SJSA1 (cell line): Measurements from ENCODE around the gene KL. TPM values are rescaled to one million over a fixed set of nuclear protein-coding genes. Genes with fewer than 3 reads are reported as not detected.

Experiments
- DNase-seq, 2 experiments: peaks; one replicate each; pipeline ENCODE4 v3.0.0-alpha.2; 2015 to 2020; ENCODE audit warnings: low spot score in 2 of 2, low read depth in 1 of 2
- H3K27ac ChIP-seq: fragments of 250-450 bp; sonication (Bioruptor Pico); 2 replicates; pipeline ENCODE4 v1.5.1; 2020; ENCODE audit warnings: mild to moderate bottlenecking, moderate library complexity
- H3K27me3 ChIP-seq: fragments of 250-450 bp; sonication (Bioruptor Pico); replicated peaks from 2 replicates; pipeline ENCODE4 v1.5.1; 2020; ENCODE audit warnings: mild to moderate bottlenecking, moderate library complexity
- H3K36me3 ChIP-seq: fragments of 250-450 bp; sonication (Bioruptor Pico); 2 replicates; pipeline ENCODE4 v1.5.1; 2020; ENCODE audit warnings: mild to moderate bottlenecking
- H3K4me1 ChIP-seq: fragments of 250-450 bp; sonication (Bioruptor Pico); replicated peaks from 2 replicates; pipeline ENCODE4 v1.6.1; 2021; ENCODE audit warnings: mild to moderate bottlenecking
- H3K4me3 ChIP-seq: fragments of 250-450 bp; sonication (Bioruptor Pico); 2 replicates; pipeline ENCODE4 v1.5.1; 2020; ENCODE audit warnings: mild to moderate bottlenecking
- H3K9me3 ChIP-seq: fragments of 250-450 bp; sonication (Bioruptor Pico); replicated peaks from 2 replicates; pipeline ENCODE4 v1.5.1; 2020; ENCODE audit warnings: mild to moderate bottlenecking
- total RNA-seq: library from RNA; depleted of rRNA; stranded (reverse); fragments of >200 nt; shearing (Covaris generic); gene quantifications from 2 replicates; pipeline ENCODE4 v1.2.3, GENCODE V29; 2014

KL gene
- total RNA-seq, 1 experiment from 2014 or later, result not detected

GRCh38 chr13:33109801-33110200 lies 93.6 kb downstream of the KL start:
- Histone ChIP-seq H3K4me3 (no peak overlapping the region), H3K4me1 (peaks cover 40% of the 10 kb centered on the region), H3K27me3 (no peaks in the 10 kb centered on the region), H3K9me3 (no peaks in the 10 kb centered on the region), H3K36me3 (peaks cover 85% of the 10 kb centered on the region), H3K27ac (no peak overlapping the region)
- DNase-seq, result no peak

GRCh38 chr13:33110386-33110712 lies 94.1 kb downstream of the KL start:
- no peak overlapping the region for H3K27ac ChIP-seq
- no peaks in the 10 kb centered on the region for H3K9me3 ChIP-seq
- no peaks in the 10 kb centered on the region for H3K27me3 ChIP-seq
- no peak overlapping the region for H3K4me3 ChIP-seq
- peaks cover 40% of the 10 kb centered on the region for H3K4me1 ChIP-seq
- no peak for DNase-seq
- H3K36me3 ChIP-seq, result peaks cover 87% of the 10 kb centered on the region

- Histone ChIP-seq H3K36me3 (peaks cover 85% of the 10 kb centered on the region), H3K27me3 (no peaks in the 10 kb centered on the region), H3K27ac (no peak overlapping the region), H3K4me3 (no peak overlapping the region), H3K9me3 (no peaks in the 10 kb centered on the region), H3K4me1 (peaks cover 40% of the 10 kb centered on the region)
- DNase-seq, result no peak
These were observed 94.6 kb downstream of the KL start for GRCh38 chr13:33110713-33111413.

- Histone ChIP-seq H3K4me3 (no peak overlapping the region), H3K36me3 (peaks cover 85% of the 10 kb centered on the region), H3K27me3 (no peaks in the 10 kb centered on the region), H3K27ac (no peak overlapping the region), H3K9me3 (no peaks in the 10 kb centered on the region), H3K4me1 (peaks cover 37% of the 10 kb centered on the region)
- peak in 1 of 2 experiments; percentile 12 for DNase-seq
These were observed 95.3 kb downstream of the KL start for GRCh38 chr13:33111414-33112110.

GRCh38 chr13:33112766-33113165 lies 96.5 kb downstream of the KL start:
- Histone ChIP-seq H3K9me3 (no peaks in the 10 kb centered on the region), H3K27me3 (no peaks in the 10 kb centered on the region), H3K36me3 (peaks cover 82% of the 10 kb centered on the region), H3K4me1 (peaks cover 26% of the 10 kb centered on the region), H3K4me3 (no peak overlapping the region), H3K27ac (no peak overlapping the region)
- DNase-seq, result no peak

GRCh38 chr13:33114146-33114545 lies 97.9 kb downstream of the KL start:
- no peak for DNase-seq
- Histone ChIP-seq H3K36me3 (peaks cover 84% of the 10 kb centered on the region), H3K27ac (no peak overlapping the region), H3K4me1 (peaks cover 20% of the 10 kb centered on the region), H3K9me3 (no peaks in the 10 kb centered on the region), H3K4me3 (no peak overlapping the region), H3K27me3 (no peaks in the 10 kb centered on the region)

- DNase-seq, result no peak
- Histone ChIP-seq H3K4me1 (peaks cover 30% of the 10 kb centered on the region), H3K4me3 (no peak overlapping the region), H3K9me3 (no peaks in the 10 kb centered on the region), H3K36me3 (peaks cover 81% of the 10 kb centered on the region), H3K27me3 (no peaks in the 10 kb centered on the region), H3K27ac (no peak overlapping the region)
These were observed 99.1 kb downstream of the KL start for GRCh38 chr13:33115274-33115673.
